GM23338 (cell line): Measurements from ENCODE around the gene TRIM8. TPM values are rescaled to one million over a fixed set of nuclear protein-coding genes. Genes with fewer than 3 reads are reported as not detected.

Source experiments
- ATAC-seq: fragments of 200-7000 bp; cut with Tn5 transposase; 3 replicates; pipeline ENCODE4 v1.9.1; 2020
- DNase-seq: peaks from one replicate; pipeline ENCODE4 v3.0.0-alpha.2; 2015; ENCODE audit warnings: low spot score
- H2AFZ ChIP-seq: fragments of 200-600 bp; sonication (generic); 2 replicates; pipeline ENCODE4 v1.8.0; 2016; ENCODE audit warnings: antibody characterized with exemption, mild to moderate bottlenecking, moderate library complexity
- H3F3A ChIP-seq: fragments of 200-600 bp; sonication (generic); replicated peaks from 2 replicates; pipeline ENCODE4 v1.8.0; 2017; ENCODE audit warnings: antibody characterized with exemption, mixed run types, low read depth
- H3K27ac ChIP-seq: fragments of 200-600 bp; sonication (generic); 2 replicates; pipeline ENCODE4 v1.6.1; 2016; ENCODE audit warnings: low read depth
- H3K27me3 ChIP-seq: fragments of 200-600 bp; sonication (generic); 2 replicates; pipeline ENCODE4 v1.8.0; 2016; ENCODE audit warnings: mild to moderate bottlenecking, mixed run types, moderate library complexity; ENCODE audit not compliant: insufficient read depth
- H3K36me3 ChIP-seq: fragments of 200-600 bp; sonication (generic); 2 replicates; pipeline ENCODE4 v1.8.0; 2016; ENCODE audit warnings: mild to moderate bottlenecking; ENCODE audit not compliant: insufficient read depth
- H3K4me1 ChIP-seq: fragments of 200-600 bp; sonication (generic); 2 replicates; pipeline ENCODE4 v1.8.0; 2016; ENCODE audit warnings: mild to moderate bottlenecking, moderate library complexity; ENCODE audit not compliant: insufficient read depth
- H3K4me2 ChIP-seq: fragments of 200-600 bp; sonication (generic); 2 replicates; pipeline ENCODE4 v1.7.1; 2017; ENCODE audit warnings: mixed run types
- H3K4me3 ChIP-seq: fragments of 200-600 bp; sonication (generic); 2 replicates; pipeline ENCODE4 v1.6.1; 2016; ENCODE audit warnings: mixed run types
- H3K79me2 ChIP-seq: fragments of 200-600 bp; sonication (generic); replicated peaks from 2 replicates; pipeline ENCODE4 v1.8.0; 2017; ENCODE audit warnings: mild to moderate bottlenecking; ENCODE audit not compliant: insufficient read depth
- H3K9me2 ChIP-seq: fragments of 200-600 bp; sonication (generic); 2 replicates; pipeline ENCODE4 v1.8.0; 2017; ENCODE audit not compliant: insufficient read depth
- H4K20me1 ChIP-seq: fragments of 200-600 bp; sonication (generic); replicated peaks from 2 replicates; pipeline ENCODE4 v1.8.0; 2017; ENCODE audit warnings: mild to moderate bottlenecking; ENCODE audit not compliant: insufficient read depth
- H3K27ac Mint-ChIP-seq: 2 replicates; pipeline ENCODE4 v1.8.0; 2020; ENCODE audit warnings: inconsistent platforms, mild to moderate bottlenecking, moderate library complexity, mixed read lengths
- H3K27me3 Mint-ChIP-seq: 3 replicates; pipeline ENCODE4 v1.8.0; 2022; ENCODE audit warnings: low read depth, mild to moderate bottlenecking, moderate library complexity, mixed read lengths, inconsistent platforms; ENCODE audit not compliant: insufficient read depth, poor library complexity
- H3K36me3 Mint-ChIP-seq: 3 replicates; pipeline ENCODE4 v1.8.0; 2021; ENCODE audit warnings: low read depth, mild to moderate bottlenecking, inconsistent platforms, moderate library complexity, mixed read lengths
- H3K4me1 Mint-ChIP-seq: 3 replicates; pipeline ENCODE4 v1.8.0; 2020; ENCODE audit warnings: mild to moderate bottlenecking, inconsistent platforms, mixed read lengths
- H3K4me3 Mint-ChIP-seq: 3 replicates; pipeline ENCODE4 v1.8.0; 2021; ENCODE audit warnings: moderate library complexity, mild to moderate bottlenecking, inconsistent platforms, mixed read lengths
- H3K9me3 Mint-ChIP-seq: 3 replicates; pipeline ENCODE4 v1.8.0; 2020; ENCODE audit warnings: moderate library complexity, mild to moderate bottlenecking, inconsistent platforms, mixed read lengths
- CREB1 ChIP-seq: fragments of 250-450 bp; sonication (Bioruptor Pico); IDR thresholded peaks from 2 replicates; pipeline ENCODE4 v1.5.0; 2020; ENCODE audit warnings: low read depth, mild to moderate bottlenecking, moderate library complexity
- CTCF ChIP-seq, 2 experiments: fragments of 200-600 bp in 1 of 2; sonication (generic) in 1 of 2; conservative IDR thresholded peaks; 2 replicates each; pipeline versions ENCODE4 v1.5.1 to v1.6.1; 2016 to 2017; ENCODE audit warnings: antibody characterized with exemption in 2 of 2, low read depth in 2 of 2, mild to moderate bottlenecking in 2 of 2, moderate library complexity in 1 of 2
- ETS1 ChIP-seq: IDR thresholded peaks from 2 replicates; pipeline ENCODE4 v1.6.1; 2016; ENCODE audit warnings: antibody characterized with exemption
- EZH2 ChIP-seq: fragments of 200-600 bp; sonication (generic); IDR thresholded peaks from one replicate; pipeline ENCODE4 v1.8.0; 2017; ENCODE audit warnings: antibody characterized with exemption, mild to moderate bottlenecking, low read depth; ENCODE audit not compliant: unreplicated experiment
- EZH2phosphoT487 ChIP-seq: fragments of 200-600 bp; sonication (generic); IDR thresholded peaks from one replicate; pipeline ENCODE4 v1.8.1; 2018; ENCODE audit warnings: antibody characterized with exemption; ENCODE audit not compliant: unreplicated experiment
- JUNB ChIP-seq: IDR thresholded peaks from one replicate; pipeline ENCODE4 v1.6.1; 2016; ENCODE audit warnings: antibody characterized with exemption; ENCODE audit not compliant: unreplicated experiment
- NANOG ChIP-seq: IDR thresholded peaks from 2 replicates; pipeline ENCODE4 v1.6.1; 2016; ENCODE audit warnings: antibody characterized with exemption, borderline replicate concordance
- POLR2AphosphoS5 ChIP-seq: IDR thresholded peaks from 2 replicates; pipeline ENCODE4 v1.6.1; 2016; ENCODE audit warnings: antibody characterized with exemption, low read depth
- REST ChIP-seq: IDR thresholded peaks from one replicate; pipeline ENCODE4 v1.6.1; 2018; ENCODE audit warnings: antibody characterized with exemption; ENCODE audit not compliant: unreplicated experiment
- STAT1 ChIP-seq: IDR thresholded peaks from one replicate; pipeline ENCODE4 v1.6.1; 2016; ENCODE audit warnings: antibody characterized with exemption; ENCODE audit not compliant: unreplicated experiment
- ZNF114 ChIP-seq: fragments of 250-450 bp; sonication (Bioruptor Pico); IDR thresholded peaks from 2 replicates; pipeline ENCODE4 v1.5.0; 2020; ENCODE audit warnings: mild to moderate bottlenecking, moderate library complexity
- ZNF331 ChIP-seq: fragments of 250-450 bp; sonication (Bioruptor Pico); IDR thresholded peaks from 2 replicates; pipeline ENCODE4 v1.5.0; 2020; ENCODE audit warnings: low read depth, mild to moderate bottlenecking, moderate library complexity
- ZNF462 ChIP-seq: fragments of 250-450 bp; sonication (Bioruptor Pico); IDR thresholded peaks from 2 replicates; pipeline ENCODE4 v1.5.0; 2020; ENCODE audit warnings: mild to moderate bottlenecking, moderate library complexity
- polyA plus RNA-seq: library from polyadenylated mRNA; unstranded; fragments of >200 nt; fragmentation: Nextera tagmentation; extraction: Ambion mirVana; gene quantifications from 2 replicates; pipeline ENCODE4 v1.2.1, GENCODE V29; 2016
- total RNA-seq: library from RNA; depleted of rRNA; stranded (reverse); fragments of >200 nt; shearing (Covaris generic); gene quantifications from 2 replicates; pipeline ENCODE4 v1.2.3, GENCODE V29; 2014

The TRIM8 gene
- total and polyA plus RNA-seq, 2 experiments from 2014 or later = 15.1 to 36.7 TPM

DNA sequence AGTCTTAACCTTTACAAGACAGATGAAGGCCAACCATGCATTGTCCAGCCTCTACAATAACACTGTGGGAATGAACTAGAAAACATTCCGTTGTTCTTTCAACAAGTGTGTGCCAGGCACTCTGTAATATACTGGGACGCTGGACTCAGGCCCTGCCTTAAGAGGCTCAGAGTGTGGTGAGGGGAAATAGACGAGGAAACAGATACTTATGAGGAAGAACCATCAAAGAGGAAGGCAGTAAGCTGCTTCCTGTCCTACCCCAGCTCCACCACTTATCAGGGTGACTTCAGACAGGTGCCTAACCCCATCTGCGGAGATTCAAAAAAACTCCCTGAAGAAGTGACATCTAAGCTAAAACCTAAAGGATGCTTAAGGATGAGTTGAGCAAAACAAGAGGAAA lies 8.9 kb upstream of the TRIM8 start:
- Histone ChIP-seq H3K4me3 (no peak overlapping the region), H3K36me3 (no peaks in the 10 kb centered on the region), H3K79me2 (no peaks in the 10 kb centered on the region), H4K20me1 (no peaks in the 10 kb centered on the region), H2AFZ (no peak overlapping the region), H3F3A (peaks cover 11% of the 10 kb centered on the region), H3K4me2 (no peak overlapping the region), H3K4me1 (peaks cover 19% of the 10 kb centered on the region; the same call in 1 of the 2 replicates), H3K9me2 (no peaks in the 10 kb centered on the region), H3K27ac (no peak overlapping the region), H3K27me3 (no peaks in the 10 kb centered on the region)
- H3K27ac Mint-ChIP-seq = no peak overlapping the region
- TF ChIP-seq ETS1 (no peak), EZH2 (no peak), NANOG (no peak), JUNB (no peak), CREB1 (CRISPR knock-in tag) (no peak), ZNF462 (CRISPR knock-in tag) (no peak), STAT1 (no peak), ZNF331 (CRISPR knock-in tag) (no peak), REST (no peak), ZNF114 (CRISPR knock-in tag) (no peak), CTCF (conservative IDR thresholded peaks at IDR 0.05; ENCODE audit: low read depth in 2 of 2) (no peak), EZH2phosphoT487 (no peak), POLR2AphosphoS5 (no peak)
- peaks cover 43% of the 10 kb centered on the region for H3K4me1 Mint-ChIP-seq
- DNase-seq (no peak), ATAC-seq (no peak)
- no peak overlapping the region for H3K4me3 Mint-ChIP-seq
- peaks cover 14% of the 10 kb centered on the region for H3K27me3 Mint-ChIP-seq
- H3K36me3 Mint-ChIP-seq = no peaks in the 10 kb centered on the region
- H3K9me3 Mint-ChIP-seq = no peaks in the 10 kb centered on the region; the same call in 1 of the 3 replicates
